RKO (cell line): ENCODE results near the gene MSMO1.
"Not testable (repeated sequence)": the region's sequence is repeated elsewhere in the genome, so short reads cannot be mapped to it uniquely, and the experiment has no call there.

ENCODE experiments used
- DNase-seq: peaks from one replicate; pipeline ENCODE4 v3.0.0-alpha.2; 2016; ENCODE audit warnings: low spot score

Gene MSMO1

DNA sequence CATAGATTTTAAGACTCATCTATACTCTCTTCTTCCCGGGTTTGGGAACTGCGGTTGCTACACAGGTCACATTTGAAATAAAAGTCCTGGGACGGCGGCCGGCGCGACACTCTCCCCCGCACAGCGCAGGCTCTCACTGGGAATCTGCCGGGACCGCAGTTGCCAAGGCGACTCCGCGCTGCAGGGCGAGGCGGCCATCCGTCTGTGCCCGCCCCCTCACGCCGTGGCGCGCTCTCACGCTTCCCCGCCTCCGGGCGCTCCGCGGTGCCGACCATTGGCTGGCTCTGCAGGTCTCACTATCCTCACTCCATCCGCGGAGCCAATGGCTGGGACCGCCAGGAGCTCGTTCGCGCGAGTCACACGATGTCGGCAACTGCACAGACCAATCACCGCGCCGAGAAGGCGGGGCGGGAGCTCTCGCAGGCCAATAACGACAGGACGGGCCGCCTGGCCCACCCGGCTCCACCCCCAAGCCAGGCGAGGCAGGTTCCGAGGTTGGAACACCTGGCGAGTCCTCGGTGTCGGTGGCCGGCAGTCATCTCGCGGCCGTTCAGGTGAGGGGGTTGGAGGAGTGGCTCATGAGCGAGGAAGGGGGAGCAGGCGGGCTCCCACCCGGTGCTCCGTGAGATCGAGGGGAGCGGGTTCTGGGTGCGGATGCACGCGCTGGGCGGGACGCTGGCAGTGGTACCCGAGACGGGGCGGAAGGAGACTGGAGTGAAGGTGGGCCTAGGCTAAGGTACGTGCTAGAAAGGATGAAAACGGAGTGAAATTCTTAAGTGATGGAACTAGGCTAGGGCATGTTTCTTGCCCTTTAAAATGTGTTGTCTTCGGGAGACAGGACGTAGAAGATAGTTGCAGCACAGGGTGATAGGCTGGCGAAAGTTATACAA, at the start of gene MSMO1:
MSMO1 (plus strand) TSS at position 459 of the 890 bp plus-strand sequence. CDS start 5,702 bp downstream, outside the sequence.
- DNase-seq, result peak; percentile 98

DNA sequence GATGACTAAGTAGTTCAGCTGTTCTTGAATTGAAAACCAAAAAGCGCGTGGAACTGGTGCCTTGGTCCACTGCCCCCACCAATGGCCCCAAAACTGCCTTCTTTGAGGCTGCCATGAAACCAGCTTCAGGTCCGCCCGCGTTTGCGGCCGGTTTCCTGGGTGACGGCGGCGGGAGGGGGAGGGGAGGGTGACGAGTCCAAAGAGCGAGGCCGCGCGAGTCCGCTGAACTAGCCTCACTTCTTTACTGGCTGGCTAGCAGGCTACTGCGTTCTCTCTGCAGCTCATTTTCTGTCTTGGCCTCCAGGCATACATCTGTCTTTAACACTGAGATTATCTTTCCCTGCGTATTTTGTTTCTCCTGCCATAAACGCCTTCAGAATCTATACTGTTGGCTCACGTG, 47.9 kb upstream of the MSMO1 start:
- DNase-seq, result not testable (repeated sequence)

DNA sequence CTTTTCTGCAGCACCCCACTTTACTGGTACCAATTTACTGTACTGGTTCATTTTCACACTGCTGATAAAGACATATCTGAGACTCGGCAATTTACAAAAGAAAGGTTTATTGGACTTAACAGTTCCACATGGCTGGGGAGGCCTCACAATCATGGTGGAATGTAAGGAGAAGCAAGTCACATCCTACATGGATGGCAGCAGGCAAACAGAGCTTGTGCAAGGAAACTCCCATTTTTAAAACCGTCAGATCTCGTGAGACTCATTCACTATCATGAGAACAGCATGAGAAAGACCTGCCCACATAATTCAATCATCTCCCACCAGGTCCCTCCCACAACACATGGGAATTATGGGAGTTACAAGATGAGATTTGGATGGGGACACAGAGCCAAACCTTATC, 42.8 kb upstream of the MSMO1 start:
- DNase-seq, result not testable (repeated sequence)

DNA sequence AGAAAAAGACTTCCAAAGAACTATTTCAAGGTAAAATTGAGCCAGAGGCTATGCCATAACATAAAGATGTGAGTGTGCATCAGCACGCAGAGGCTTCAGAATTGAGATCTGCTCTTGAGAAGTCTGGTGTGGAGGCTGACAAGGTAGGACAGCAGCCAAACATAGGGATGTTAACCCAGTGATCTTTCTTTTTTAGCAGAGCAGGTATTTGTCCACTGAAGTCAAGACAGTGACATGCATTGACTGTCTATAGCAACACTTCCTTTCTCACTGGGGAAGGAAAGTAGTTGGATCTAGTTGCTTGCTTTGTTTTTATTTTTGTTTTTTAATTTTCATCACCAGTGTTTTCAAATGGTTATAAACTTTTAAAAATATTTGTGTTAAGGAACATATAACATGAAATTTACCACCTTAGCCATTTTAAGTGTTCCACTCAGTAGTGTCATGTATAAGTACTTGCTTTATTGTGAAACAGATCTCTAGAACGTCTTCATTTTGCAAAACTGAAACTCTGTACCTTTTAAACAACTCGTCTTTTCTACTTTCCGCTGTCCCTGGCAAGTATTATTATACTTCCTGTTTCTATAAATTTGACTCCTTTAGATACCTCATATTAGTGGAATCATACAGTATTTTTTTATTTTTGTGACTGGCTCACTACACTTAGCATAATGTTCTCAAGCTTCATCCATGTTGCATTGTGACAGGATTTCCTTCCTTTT, 40.7 kb upstream of the MSMO1 start:
- DNase-seq, result not testable (repeated sequence)

DNA sequence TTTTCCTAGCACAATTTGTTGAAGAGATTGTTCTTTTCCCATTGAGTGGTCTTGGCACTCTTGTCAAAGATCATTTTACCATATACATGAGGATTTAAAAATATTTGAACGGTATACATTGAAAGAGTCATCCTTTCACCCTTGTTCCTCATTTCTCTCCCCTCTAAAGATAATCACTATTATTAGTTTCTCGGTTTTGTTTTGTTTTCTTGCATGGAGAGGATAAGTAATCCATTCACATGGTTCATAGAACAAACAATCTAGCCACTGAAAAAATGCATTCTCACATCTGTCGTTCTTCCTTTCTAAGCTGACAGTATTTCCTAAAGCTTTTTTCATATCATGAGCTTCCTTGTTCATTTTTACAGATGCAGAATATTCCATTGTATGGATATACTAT, 39.2 kb upstream of the MSMO1 start:
- DNase-seq, result no peak

DNA sequence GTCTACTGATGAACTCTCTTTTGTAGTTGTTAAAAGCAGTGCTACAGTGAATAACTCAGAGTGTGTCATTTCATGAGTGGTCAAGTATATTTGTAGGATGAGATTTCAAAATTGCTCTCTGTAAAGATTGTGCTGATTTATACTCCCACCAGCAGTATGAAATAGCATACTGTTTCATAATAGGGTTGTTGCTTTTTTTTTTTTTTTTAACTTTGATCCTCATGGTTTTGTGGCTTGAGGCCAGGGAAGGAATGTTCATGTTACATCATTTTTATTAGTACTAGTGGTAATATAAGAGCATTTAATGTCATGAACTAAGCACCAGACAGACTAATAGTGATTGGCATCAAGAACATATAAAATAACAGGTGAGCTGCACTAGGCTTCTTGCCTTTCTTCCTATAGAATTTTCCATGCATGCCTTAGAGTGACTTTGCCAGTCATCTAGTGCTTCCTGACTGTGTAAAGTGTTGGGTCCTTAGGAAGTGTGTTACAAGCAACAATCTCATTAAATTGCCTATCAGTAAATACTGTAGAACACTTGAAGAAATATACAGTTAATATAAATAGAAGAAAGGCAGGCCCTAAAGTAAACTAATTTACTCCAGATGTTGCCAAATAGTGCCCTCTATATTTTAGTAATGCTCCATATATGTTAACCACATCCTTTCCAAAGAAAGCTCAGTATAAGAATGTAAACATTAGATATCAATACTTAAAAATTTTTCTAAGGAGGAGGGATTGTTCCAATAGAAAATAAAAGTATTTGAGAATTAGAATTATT, 38.6 kb upstream of the MSMO1 start:
- no peak for DNase-seq

DNA sequence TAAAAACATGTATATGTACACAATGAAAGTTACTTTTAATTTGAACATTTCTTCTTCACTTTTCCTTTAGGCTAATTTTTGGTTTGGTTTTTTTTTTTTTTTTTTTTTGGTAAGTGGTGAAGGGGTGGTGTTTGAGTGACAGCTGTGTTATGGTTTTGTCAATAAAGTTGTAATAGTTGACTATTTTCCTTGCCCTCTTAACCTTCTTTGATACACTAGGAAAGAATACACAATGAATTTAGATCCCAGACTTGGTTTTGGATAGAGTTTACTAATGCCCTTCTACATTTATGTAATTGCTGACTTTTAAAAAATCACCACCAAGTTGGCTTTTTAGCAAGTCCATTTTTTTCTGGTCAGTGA, 38.1 kb upstream of the MSMO1 start:
- DNase-seq, result no peak

DNA sequence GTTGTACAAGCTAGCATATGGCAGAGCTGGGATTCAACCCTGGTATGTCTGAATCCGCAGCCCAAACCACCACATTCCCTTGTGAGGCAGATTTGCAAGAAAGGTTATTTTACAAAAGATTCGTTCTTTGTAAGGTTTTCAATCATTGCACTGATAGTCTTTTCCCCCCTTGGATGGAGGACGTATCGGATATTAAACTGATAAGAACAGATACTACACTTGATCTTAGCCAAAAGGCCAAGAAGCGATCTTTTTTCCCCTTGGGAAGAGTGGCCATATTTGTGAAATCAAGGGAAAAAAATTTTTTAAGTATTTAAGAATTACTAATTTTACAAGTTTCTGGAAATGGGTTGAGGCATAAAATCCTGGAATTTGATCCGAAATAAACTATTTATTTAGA, 34.4 kb upstream of the MSMO1 start:
- no peak for DNase-seq

DNA sequence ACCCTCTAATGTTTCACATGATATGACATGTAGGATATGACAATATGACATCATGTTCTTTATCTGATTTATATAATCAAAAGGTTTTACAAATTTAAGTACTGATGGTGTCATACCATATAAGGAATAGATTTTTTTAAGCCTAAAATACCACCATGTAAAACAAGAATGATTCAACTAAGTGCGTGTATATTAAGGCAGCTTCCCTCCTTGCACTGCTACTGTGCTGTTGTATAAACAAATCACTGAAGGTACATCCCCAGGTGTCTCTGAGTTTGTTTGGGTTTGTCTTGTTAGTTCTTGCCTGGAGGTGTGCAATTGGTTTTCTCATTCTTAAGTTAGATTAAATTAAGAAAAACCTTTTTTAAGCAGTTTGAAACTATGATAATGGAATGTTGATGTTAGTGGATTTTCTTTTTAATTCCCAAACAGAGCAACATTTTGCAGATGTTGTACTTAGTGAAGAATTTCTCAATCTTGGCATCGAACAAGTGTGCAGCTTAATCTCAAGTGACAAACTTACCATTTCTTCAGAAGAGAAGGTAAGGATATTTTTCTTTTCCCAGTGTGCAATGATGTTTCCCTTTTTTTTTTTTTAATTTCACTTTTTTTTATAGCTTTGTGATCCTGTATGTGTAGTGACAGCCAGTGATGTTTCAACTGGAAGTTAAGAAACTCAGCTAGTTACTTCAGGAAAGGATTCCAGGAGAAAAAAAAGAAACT, 33.4 kb upstream of the MSMO1 start:
- no peak for DNase-seq

DNA sequence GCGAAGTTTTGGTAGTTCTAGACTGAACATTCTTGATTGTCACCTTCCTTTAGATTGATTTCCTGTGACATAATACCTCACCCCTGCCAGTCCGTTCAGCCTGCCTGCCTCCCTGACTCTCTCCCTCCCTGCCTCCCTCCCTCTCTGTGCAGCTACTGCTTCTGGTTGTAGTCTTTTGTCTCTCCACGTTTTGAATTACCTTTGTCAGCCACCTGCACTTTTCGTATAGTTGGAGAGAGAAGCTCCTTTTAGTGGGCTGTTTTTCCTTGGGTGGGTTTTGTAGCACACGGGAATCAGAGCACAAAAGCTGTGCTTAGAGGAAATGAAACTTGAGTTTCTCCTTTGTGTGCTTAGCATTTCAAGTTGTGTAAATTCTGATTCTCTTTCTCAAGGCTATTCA, 32.6 kb upstream of the MSMO1 start:
- no peak for DNase-seq

DNA sequence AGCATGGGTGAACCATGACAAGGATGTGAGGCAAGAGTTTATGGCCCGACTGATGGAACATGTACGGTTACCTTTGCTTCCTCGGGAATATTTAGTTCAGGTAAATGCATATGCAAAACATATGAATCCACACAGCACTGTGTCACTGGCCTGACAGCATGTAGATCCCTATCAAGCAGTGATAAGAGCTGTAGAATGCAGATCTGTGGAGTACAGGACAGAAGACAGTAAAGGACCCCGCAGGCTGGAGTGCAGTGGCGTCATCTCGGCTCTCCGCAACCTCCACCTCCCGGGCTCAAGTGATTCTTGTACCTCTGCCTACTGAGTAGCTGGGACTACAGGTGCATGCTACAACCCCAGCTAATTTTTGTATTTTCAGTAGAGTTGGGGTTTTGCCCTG, 29.8 kb upstream of the MSMO1 start:
- DNase-seq, result no peak

DNA sequence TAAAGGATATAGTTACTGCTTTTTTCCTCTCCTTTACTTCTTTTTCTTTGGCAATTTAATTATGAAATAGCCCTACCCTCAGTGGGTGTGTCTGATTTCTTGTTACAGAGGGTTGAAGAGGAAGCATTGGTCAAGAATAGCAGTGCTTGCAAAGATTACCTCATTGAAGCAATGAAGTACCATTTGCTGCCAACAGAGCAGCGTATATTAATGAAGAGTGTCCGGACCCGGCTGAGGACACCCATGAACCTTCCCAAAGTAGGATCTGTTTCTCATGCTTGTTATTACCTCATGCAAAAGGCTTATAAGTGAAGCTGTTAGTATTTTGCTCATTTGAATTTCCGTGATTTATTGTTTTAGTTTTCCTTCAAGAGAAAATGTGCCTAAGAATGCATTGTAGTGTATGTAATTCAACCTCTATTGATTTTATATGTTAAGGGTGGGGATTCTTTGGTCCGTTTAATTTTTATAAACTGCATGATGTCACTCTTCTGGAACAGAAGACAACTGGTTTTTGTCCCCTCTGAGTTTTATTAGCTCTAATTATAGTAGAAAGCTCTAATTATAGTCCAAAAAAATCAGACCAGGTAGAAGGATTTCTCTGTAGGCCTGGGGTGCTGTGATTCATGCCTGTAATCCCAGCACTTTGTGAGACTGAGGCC, 27.9 kb upstream of the MSMO1 start:
- DNase-seq, result no peak

DNA sequence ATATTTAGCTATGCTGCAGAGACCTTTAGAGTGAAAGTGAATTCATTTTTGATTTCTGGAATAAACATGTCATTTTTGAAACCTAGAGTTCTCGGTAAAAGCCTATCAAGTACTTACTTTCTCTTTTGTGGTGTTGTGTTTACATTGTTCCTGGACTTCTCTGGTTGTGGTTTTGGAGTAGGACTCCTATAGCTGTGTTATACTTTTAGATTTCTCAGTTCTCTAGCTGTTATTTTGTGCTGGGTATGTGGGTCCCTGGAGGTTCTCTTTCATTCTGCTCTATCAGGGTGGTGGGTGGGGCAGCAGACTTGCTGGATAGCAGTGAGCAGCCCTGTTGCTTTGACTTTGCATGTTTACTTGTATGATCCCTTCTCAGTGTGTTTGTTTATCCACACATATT, 25.6 kb upstream of the MSMO1 start:
- DNase-seq, result no peak

DNA sequence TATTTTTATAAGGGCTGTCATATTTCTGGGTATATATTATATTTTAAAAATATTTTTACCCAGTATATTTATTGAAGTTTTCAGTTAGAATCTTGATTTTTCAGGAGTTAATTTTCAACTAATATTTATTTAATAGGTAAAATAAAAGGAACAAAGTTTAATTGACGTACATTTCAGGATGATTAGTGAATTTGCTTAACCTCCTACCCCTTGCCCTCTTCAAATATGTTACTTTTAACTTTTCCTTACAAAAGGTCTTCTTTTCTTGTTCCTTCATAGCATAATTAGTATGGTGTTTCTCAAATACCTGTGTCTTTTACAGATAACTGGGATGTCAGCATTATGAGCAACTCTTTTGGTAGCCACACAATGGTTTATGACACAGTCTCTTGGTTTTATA, 24.8 kb upstream of the MSMO1 start:
- DNase-seq, result no peak

DNA sequence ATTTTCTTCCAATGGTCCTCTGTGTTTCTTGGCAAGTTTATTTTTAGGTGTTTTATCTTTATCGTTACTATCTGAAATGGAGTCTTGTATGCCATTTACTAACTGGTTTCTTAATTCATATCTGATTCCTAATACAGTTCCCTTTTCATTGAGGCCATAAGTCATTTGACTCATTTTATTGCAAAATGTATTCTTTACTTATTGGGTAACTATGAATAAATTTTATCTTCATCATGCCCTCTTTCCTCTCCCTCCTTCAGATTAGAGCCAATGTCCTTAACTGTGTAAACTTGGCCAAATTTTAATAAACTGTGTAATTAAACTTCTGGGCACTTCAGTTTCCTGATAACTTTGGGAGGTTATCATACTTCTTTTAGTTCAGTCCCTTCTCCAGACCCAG, 19.3 kb upstream of the MSMO1 start:
- no peak for DNase-seq

DNA sequence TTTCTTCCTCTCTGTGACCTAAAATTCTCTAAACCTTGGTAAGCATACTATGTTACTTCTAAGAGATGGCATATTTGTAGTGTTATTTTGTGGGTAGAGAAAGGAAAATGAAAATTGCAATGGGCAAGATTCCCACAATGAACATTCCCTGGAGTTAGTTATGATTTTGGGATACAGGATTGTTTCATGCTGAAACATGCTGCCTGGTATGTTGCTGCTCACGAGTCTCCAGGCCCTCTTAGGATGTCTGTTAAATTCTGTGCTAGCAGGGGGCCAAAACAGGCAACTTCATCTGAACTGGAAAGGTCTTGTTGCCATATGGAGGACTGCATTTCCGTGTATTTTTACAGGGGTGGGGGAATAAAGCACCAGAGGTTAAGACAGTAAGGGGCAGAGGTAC, 18.9 kb upstream of the MSMO1 start:
- DNase-seq, result no peak

DNA sequence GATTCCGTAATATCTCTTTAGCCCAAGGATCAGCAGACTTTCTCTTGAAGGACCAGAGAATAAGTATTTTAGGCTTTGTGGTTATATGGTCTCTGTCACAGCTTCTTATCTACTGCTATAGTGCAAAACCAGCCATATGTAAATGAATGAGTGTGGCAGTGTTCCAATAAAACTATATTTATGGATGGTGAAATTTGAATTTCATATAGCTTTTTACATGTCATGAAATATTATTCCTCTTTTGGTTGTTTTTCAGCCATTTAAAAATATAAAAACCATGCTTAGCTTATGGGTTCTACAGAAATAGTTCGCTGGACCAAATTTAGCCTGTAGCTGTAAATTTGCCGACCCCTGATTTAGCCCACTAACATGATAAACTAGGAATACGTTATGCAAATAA, 18.0 kb upstream of the MSMO1 start:
- no peak for DNase-seq

DNA sequence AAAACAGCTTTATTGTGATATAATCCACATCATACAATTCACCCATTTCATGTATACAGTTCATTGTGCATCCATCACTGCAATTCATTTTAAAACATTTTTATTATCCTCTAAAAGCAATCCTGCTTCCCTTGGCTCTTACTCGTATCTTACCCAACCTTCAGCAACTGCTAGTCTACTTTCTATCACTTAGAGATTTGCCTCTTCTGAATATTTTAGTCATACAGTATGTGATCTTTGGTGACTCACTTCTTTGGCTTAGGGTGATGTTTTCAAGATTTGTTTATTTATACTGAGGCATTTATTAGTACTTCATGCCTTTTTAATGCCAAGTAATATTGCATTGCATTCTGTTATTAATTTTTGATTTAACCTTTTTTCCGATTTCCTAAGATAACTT, 15.0 kb upstream of the MSMO1 start:
- DNase-seq, result peak; percentile 39

DNA sequence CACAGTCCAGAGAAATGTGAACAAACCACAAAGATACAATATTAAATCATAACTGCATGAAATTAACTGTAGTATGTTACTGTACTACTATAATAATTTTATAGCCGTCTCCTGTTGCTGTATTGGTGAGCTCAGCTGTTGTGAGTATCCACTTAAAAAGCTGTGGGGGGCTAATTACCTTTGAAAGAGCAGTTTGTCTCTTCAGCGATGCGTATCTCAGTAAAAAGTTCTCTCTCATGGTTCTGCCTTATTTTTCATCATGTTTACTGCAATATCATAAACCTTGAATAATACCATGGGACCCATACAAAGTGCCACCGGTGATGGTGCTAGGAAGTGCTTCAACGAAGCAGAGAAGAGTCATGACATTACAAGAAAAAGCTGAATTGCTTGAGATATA, 8.4 kb upstream of the MSMO1 start:
- DNase-seq, result no peak

DNA sequence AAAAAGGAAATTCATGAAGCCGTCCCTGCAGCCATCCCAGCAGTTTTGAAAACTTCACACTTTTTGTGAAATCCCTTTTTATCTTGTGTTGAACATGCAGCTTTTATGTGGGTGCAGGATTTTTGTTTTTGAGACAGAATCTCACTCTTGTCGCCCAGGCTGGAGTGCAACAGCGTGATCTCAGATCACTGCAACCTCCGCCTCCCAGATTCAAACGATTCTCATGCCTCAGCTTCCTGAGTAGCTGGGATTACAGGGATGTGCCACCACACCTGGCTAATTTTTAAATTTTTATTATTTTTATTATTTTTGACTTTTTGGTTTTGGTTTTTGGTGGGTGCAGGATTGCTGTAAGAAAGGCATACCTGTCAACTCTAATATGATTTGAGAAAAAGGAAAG, 8.0 kb upstream of the MSMO1 start:
- DNase-seq, result no peak

DNA sequence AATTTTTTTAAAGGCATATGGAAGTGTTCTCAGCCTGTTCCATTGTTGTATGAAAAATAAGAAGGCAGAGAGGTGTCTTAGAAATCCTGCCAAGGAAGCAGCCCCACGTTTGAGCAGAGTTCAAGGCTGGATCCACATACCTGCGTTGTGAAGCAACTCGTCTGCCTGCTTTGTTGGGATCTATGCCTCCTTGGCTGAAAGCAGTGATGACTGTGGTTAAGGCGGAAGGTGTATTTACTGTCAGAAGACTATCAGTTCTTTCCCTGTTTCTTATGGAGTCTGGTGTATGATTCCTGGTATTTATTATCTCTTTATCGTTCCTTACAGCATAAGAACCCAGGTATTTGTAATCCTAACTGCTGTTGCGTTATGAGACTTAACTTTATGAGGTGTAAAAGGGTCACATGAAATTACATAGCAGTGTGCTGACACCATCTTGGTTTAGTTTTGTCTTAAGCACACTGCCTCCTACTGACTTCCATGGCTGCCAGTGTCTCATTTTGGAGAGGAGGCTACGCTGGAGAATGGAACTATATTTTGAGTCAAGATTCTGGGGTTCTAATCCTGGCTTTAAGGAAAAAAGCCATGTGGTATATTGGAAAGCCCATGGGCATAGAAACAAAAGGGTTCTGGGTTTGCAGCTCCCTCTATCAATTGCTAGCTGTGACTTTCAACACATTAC, 3.1 kb upstream of the MSMO1 start:
- DNase-seq, result no peak
